Epidermal melanocyte (primary cell): ENCODE data around the gene TMA7B.
"Not testable (repeated sequence)": the region's sequence is repeated elsewhere in the genome, so short reads cannot be mapped to it uniquely, and the experiment has no call there.

Source experiments
- DNase-seq: peaks from one replicate; pipeline ENCODE4 v3.0.0; 2011; ENCODE audit warnings: low spot score; ENCODE audit not compliant: insufficient read length

The TMA7B gene

GRCh38 chr22:39951603-39952293 lies 8.4 kb upstream of the TMA7B start:
- DNase-seq = not testable (repeated sequence)

DNA sequence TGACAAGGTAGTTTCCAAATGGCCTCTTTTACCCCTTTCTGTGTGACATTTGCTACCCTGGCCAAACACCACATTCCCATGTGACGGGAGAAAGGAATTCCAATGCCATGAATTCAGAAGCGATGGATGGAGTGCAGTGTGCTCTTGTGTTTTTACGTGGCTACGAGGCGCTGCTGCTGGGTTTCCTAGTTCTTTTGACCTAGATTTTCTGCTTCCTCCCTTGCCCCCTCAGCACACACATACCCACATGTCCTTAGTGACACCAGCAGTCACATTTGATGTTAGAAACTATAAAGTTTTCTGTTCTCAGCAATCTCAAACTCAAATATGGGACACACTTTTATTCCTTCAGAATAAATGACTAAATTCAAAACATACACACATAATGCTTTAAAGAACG lies 7.8 kb upstream of the TMA7B start:
- no peak for DNase-seq

DNA sequence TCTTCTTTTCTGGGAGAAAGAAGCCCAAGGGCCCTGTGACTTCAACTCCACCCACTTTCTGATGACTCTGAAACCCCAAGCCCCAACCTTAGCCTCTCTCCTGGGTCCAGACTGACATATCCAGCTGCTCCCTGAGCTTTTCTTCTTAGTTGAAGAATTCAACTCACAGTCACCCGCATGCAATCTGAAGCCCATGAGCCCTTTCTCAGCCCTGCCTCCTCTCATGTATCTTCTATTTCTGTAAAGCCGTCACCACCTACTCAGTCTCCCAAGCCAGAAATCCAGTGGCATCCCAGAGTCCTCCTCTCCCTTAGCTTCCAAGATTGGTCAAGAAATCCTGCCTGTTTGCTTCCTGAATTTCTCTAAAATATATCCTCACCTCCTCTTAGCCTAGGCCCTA lies 7.1 kb upstream of the TMA7B start:
- no peak for DNase-seq

DNA sequence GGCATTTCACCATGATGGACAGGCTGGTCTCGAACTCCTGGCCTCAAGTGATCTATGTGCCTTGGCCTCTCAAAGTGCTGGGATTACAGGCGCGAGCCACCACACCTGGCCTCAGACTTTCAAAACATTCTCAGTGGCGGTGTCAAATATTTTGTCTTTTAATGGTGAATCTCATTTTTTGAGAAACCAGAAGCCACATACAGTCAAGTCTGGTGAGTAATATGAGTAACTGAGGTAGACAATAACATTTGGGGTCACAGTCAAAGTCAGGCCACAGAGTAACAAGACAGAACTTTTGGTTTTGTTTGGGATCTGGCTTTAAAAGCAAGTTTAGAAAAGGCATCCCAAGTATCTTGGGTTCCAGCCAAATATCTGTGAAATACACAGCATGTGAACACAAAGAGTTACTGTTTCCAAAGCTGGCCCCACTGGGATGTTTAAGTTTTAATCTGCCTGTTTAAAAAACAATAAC lies 5.6 kb upstream of the TMA7B start:
- DNase-seq = peak; percentile 37

- DNase-seq = no peak
These were observed 4.5 kb upstream of the TMA7B start for GRCh38 chr22:39955675-39956074.

GRCh38 chr22:39956932-39957664 lies 3.1 kb upstream of the TMA7B start:
- no peak for DNase-seq

GRCh38 chr22:39958009-39958711 lies 2.0 kb upstream of the TMA7B start:
- DNase-seq = no peak

DNA sequence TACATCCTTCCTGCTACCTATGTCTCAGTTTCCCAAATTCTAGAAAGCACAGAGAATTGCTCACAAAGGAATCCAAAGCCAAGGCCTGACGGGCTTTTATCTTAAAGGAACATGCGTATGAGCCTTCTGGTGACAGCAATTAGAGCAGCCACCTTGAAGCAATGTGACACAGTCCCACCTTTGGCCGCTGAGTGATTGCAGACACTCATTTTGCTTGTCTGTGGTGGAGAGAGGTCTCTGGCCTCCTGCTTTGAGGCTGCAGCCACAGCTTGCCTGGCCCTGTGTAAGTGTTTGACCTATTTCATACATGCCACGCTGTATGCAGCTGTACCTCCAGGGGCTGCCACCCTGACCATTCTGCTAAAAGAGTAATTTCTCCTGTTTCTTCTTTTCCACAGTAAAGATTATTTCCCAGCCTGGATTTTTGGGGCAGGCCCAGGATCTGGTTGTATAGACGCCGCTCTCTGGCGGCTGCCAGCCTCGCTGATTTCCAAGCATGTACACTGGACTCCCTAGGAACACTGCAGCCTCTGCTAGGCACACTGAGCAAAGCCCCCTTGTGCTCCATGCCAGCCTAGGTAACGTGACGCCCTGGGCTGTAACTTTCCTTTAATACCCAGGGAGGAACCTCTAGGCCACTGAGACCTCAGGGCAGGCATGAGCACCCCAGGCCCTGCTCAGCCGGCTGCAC lies 1.1 kb upstream of the TMA7B start:
- DNase-seq = no peak

- no peak for DNase-seq
These were observed 872 bp downstream of the TMA7B start for GRCh38 chr22:39960791-39961746.

DNA sequence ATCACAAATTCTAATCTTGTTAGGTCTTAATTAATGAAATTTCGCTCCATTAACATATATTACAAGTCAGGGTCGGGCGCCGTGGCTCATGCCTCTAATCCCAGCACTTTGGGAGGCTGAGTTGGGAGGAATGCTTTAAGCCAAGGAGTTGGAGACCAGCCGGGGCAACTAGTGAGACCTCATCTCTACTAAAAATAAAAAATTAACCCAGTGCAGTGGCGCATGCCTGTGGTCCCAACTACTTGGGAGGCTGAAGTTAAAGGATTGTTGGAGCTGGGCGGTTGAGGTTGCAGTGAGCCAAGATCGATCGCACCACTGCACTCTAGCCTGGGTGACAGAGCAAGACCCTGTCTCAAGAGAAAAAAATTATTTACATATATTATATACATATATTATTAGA lies 1.9 kb downstream of the TMA7B start:
- DNase-seq = no peak

- DNase-seq = no peak
These were observed 5.6 kb downstream of the TMA7B start for GRCh38 chr22:39965748-39966147.

- DNase-seq = no peak
These were observed 6.3 kb downstream of the TMA7B start for GRCh38 chr22:39966470-39966869.

DNA sequence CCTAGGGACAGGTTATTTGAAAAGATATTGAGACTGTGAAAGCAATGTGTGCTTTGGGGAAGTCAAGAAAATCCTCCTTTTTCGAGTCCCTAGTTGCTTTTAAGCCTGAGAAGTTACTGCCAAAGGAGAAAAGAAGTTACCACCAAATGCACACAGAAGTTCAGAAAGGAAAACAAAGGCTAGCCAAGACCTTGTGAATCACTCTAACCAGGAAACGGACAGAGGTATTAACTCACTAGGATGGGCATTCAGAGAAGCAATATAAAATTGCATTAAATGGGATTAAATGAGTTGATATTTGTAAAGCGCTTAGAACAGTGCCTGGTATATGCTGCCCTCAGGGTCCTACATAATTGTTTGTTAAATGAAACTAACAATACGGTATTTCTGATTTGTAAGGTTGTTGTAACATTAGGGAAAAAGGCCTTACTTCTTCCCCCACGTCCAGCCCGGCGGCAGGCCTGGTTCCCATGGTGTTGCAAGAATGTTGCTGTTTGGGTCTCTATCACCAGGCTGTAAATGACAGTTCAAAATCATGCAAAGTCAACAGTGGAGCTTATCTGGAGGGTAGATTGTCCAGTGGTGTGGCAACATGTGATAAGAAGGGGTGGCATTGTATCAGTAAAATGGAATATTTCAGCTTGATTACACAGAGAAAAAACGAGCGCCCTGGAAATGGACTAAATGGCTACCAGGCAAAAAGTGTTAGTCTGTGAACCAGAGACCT lies 7.1 kb downstream of the TMA7B start:
- DNase-seq = no peak

- DNase-seq = peak; percentile 42
These were observed 8.1 kb downstream of the TMA7B start for GRCh38 chr22:39967996-39968972.

- no peak for DNase-seq
These were observed 10.5 kb downstream of the TMA7B start for GRCh38 chr22:39970742-39971141.

DNA sequence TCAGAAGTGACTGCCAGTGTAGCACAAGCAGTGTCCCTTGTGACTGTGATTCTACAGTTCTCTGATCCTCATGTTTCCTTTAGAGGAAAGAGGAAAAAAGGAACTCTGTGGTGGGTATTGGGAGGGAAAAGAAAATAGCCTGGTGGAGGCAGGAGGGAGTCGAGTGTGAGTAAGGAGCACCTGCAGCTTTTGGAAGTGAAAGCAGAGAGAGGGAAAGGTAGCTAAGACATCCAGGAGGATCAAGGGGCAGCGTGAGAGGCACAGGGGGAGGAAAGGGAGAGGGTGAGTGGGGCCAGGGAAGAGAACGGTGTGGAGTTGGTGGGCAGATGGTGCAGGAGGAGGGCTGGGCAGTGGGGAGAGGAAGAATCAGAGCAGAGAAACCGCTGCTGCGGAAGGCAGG lies 12.4 kb downstream of the TMA7B start:
- DNase-seq = no peak

GRCh38 chr22:39973656-39974055 lies 13.5 kb downstream of the TMA7B start:
- DNase-seq = no peak

DNA sequence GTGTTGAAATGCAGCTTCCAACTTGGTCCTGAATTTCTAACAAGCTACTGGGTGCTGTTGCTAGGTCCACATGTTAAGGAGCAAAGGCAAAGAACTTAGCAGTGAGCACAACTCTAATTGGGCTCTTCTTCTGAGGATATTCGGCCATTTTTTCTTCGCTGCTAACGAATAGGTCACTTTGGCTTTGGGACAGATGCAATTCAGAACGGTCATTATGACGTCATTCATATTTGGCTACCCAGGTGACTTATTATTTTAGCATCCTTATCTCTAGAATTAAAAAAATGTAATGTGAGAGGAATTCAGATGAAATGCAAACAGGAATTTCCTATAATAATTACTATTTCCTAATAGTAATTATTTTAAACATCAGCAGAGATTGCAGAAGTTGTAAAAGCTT lies 13.9 kb downstream of the TMA7B start:
- no peak for DNase-seq

DNA sequence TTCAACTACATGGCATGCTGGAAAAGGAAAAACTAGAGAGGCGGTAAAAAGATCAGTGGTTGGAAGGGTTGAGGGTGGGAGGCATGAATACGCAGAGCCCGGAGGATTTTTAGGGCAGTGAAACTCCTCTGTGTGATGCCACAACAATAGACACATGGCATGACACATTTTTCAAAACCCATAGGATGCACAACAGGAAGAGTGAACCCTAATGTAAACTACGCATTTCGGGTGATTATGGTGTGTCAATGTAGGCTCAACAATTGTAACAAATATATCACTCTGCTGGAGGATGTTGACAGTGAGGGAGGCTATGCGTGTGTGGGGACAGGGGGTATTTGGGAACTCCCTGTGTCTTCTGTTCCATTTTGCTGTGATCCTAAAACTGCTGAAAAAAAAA lies 18.9 kb downstream of the TMA7B start:
- peak; percentile 3 for DNase-seq
